Measurements from ENCODE around the gene TIAM1.

TIAM1 gene

GRCh38 chr21:31075848-31076247 lies 268.2 kb downstream of the TIAM1 start:
- no peak for DNase-seq

GRCh38 chr21:31072533-31072932 lies 271.5 kb downstream of the TIAM1 start:
- no peak for DNase-seq

All from cerebellar nuclear complex (tissue), 1 donor.